ENCODE data around the gene ATP1A1. TPM values are rescaled to one million over a fixed set of nuclear protein-coding genes. Genes with fewer than 3 reads are reported as not detected.

ATP1A1 gene
- total RNA-seq, 1 experiment from 2014 or later = 124 TPM

Other genes starting within 250 kb of the ATP1A1 start
- 21.9 and 53.0 TPM in 2 replicates for gene CD58, start 197.8 kb downstream of the ATP1A1 start, total RNA-seq (2014; rRNA removed; shearing (Covaris generic); ENCODE audit: low replicate concordance)

Measured in MG63 (cell line).